ENCODE results near the gene SH3PXD2A. TPM values are rescaled to one million over a fixed set of nuclear protein-coding genes. Genes with fewer than 3 reads are reported as not detected.

Gene SH3PXD2A
- total RNA-seq, 4 donors from 2014 or later = 26.5 to 56.9 (median 33.3) TPM

DNA sequence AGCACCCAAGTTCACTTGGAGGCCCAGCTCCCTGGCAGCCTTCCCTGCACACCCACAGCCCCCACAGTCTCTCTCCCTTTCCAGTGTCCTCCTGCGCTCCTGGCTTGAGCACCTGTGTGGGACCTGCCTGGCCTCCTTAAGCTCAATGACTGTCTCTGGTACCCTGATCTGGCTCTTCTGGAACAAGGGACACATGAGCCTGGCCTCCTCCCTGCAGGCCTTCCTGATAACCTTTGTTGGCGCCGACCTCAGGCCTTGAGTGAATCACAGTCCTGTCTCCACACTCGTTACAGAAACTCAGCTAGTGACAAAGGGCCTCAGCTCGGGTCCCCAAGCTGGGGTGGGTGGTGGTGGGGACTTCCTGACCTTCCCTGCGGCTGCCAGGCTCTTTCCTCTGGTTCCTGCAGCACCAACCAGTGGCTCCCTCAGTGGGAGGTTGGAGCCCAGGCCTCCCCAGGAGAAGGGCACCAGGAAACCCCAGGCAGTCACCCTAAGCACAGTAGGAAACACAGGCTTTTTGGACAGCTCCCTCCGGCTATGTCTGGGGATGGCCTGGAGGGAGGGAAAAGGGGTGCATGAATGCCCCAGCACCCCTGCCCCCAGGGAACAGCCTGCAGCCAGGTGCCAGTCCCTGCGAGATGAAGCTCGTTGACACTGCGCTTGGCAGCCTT lies 147.3 kb downstream of the SH3PXD2A start:
- no peak for DNase-seq
- Histone ChIP-seq H3K36me3 (no peaks in the 10 kb centered on the region), H3K4me1 (peaks cover 0 to 4% (median 0%) of the 10 kb centered on the region in 4 donors), H3K27me3 (no peaks in the 10 kb centered on the region), H3K9me3 (no peaks in the 10 kb centered on the region), H3K4me3 (no peak overlapping the region), H3K27ac (no peak overlapping the region)
- 88% methylated on average over 10 of the region's 10 CpGs; no CpG with 5 or more reads in 1 of the 2 donors for WGBS, 2 donors (ENCODE audit: low coverage in 1 of 2)
- in situ Hi-C loops (cut with MboI; ENCODE audit: low pct_ligation_motif_present in 1 of 4, low pct_unique_long_range_greater_than_20kb in 1 of 4, low sequenced_read_pairs in 3 of 4) = no loop called here
- TF ChIP-seq EP300 (IDR thresholded peaks at IDR 0.05; ENCODE audit: low read depth) (no peak), POLR2A (IDR thresholded peaks at IDR 0.05) (no peak), POLR2AphosphoS5 (IDR thresholded peaks at IDR 0.05) (no peak)
- TF ChIP-seq, protein P1, sequence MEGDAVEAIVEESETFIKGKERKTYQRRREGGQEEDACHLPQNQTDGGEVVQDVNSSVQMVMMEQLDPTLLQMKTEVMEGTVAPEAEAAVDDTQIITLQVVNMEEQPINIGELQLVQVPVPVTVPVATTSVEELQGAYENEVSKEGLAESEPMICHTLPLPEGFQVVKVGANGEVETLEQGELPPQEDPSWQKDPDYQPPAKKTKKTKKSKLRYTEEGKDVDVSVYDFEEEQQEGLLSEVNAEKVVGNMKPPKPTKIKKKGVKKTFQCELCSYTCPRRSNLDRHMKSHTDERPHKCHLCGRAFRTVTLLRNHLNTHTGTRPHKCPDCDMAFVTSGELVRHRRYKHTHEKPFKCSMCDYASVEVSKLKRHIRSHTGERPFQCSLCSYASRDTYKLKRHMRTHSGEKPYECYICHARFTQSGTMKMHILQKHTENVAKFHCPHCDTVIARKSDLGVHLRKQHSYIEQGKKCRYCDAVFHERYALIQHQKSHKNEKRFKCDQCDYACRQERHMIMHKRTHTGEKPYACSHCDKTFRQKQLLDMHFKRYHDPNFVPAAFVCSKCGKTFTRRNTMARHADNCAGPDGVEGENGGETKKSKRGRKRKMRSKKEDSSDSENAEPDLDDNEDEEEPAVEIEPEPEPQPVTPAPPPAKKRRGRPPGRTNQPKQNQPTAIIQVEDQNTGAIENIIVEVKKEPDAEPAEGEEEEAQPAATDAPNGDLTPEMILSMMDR (IDR thresholded peaks at IDR 0.05) = no peak
- intact Hi-C loops (cut with DNase I; ENCODE audit: low total_unique reads) = no loop called here

DNA sequence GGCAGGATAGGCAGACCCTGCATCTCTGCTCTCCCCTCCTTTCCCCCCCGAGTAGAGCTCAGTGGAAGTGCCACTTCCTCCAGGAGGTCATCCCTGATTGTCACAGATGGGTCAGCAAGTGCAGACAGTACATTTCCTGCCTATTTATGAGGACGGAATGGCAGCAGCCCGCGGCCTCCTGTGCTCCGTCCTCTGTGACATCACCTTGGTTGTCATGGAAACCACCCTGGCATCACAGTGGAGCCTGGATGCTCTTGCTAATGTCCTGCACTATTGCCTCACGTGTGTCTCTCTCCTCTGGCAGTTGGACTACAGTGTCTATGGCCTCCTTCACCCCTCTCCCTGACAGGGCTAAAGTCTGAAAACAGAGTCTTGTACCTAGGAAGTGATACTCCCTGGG lies 148.6 kb downstream of the SH3PXD2A start:
- intact Hi-C loops (cut with DNase I; ENCODE audit: low total_unique reads) = no loop called here
- H3K9me3 ChIP-seq = no peaks in the 10 kb centered on the region
- TF ChIP-seq EP300 (IDR thresholded peaks at IDR 0.05; ENCODE audit: low read depth) = no peak
- 78 to 89% methylated on average over 6 of the region's 6 CpGs for WGBS, 2 donors (ENCODE audit: low coverage in 1 of 2)
- H3K27ac ChIP-seq = no peak overlapping the region
- no peaks in the 10 kb centered on the region for H3K36me3 ChIP-seq
- H3K4me1 ChIP-seq = no peaks in the 10 kb centered on the region
- no peaks in the 10 kb centered on the region for H3K27me3 ChIP-seq
- H3K4me3 ChIP-seq = no peak overlapping the region
- in situ Hi-C loops (cut with MboI; ENCODE audit: low pct_ligation_motif_present in 1 of 4, low pct_unique_long_range_greater_than_20kb in 1 of 4, low sequenced_read_pairs in 3 of 4) = no loop called here
- no peak for DNase-seq

DNA sequence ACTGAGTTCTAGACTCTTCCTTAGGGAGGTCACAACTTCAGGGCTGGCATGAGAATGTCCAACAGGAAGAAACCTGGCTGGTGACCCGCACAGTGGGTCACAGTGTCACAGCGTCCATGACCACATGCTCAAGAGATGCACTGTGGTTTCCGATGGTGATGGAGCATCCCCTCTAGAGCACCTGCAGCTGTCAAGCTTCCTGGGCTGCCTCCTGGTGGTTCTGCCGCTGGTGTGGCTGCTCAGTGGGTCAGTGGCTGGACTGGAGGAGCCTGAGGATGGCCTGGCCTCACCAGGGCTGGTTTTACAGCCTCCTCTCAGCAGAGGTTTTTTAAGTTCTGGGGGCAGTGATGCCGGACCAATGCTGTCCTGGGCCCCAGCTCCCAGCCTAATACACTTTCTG lies 149.3 kb downstream of the SH3PXD2A start:
- intact Hi-C loops (cut with DNase I; ENCODE audit: low total_unique reads) = no loop called here
- H3K4me1 ChIP-seq = no peaks in the 10 kb centered on the region
- TF ChIP-seq POLR2AphosphoS5 (IDR thresholded peaks at IDR 0.05) (no peak), EP300 (IDR thresholded peaks at IDR 0.05; ENCODE audit: low read depth) (no peak), POLR2A (IDR thresholded peaks at IDR 0.05) (no peak)
- TF ChIP-seq, protein P1 (IDR thresholded peaks at IDR 0.05) = no peak
- no peaks in the 10 kb centered on the region for H3K27me3 ChIP-seq
- in situ Hi-C loops (cut with MboI; ENCODE audit: low pct_ligation_motif_present in 1 of 4, low pct_unique_long_range_greater_than_20kb in 1 of 4, low sequenced_read_pairs in 3 of 4) = no loop called here
- no peak for DNase-seq
- WGBS, 2 donors (ENCODE audit: low coverage in 1 of 2) = 64 to 76% methylated on average over 2 to 5 of the region's 5 CpGs
- H3K36me3 ChIP-seq = no peaks in the 10 kb centered on the region
- H3K9me3 ChIP-seq = no peaks in the 10 kb centered on the region
- no peak overlapping the region for H3K27ac ChIP-seq
- no peak overlapping the region for H3K4me3 ChIP-seq

DNA sequence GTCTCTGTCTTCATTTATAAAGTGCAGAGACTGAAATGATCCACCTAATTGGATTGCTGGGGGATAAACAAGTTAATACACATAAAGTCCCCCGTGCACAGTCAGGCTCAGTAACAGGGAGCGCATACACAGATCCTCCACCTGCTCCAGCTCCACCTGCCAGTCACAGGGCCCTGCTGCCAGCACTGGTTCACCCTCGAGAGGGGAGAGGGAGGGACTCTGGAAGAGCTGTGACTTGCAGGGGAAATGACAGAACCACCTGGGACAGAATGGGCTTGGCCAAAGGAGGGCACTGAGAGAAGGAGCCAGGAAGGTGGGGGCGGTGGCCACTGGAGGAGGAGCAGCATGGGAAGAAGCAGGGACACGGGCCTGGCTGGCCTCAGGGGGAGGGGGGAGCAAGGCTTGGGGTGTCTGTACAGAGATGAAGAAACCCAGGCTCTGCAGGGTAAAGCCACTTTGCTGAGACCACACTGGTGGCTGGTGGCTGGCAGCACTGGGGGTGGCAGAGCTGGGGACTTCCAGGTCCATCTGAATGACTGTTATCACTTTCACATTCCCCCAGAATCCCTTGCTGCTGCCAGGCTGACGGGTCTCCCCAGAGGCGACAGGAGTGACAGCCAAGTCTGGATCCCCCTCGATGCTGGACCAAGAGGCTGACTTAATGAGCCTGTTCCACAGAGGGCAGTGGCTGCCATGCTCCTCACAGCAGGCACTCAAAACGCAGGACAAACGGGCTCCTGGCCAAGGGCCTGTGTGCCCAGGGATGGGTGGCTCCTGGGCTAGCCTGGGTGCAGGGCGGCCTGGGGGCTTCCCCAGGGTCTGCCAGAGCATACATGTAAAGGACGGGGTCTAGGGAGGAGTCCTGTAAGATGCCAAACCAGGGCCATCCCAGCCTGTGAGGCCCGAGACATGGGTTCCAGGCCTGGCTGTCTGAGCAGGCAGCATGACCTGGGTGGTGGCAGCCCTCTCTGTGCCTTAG lies 151.1 kb downstream of the SH3PXD2A start:
- intact Hi-C loops (cut with DNase I; ENCODE audit: low total_unique reads) (no loop called here), in situ Hi-C loops (cut with MboI; ENCODE audit: low pct_ligation_motif_present in 1 of 4, low pct_unique_long_range_greater_than_20kb in 1 of 4, low sequenced_read_pairs in 3 of 4) (no loop called here)
- Histone ChIP-seq H3K4me3 (no peak overlapping the region), H3K9me3 (no peaks in the 10 kb centered on the region), H3K27ac (no peak overlapping the region), H3K4me1 (no peaks in the 10 kb centered on the region), H3K27me3 (no peaks in the 10 kb centered on the region), H3K36me3 (no peaks in the 10 kb centered on the region)
- no peak for DNase-seq
- WGBS, 2 donors (ENCODE audit: low coverage in 1 of 2) = 81 to 100% methylated on average over 2 to 13 of the region's 13 CpGs
- TF ChIP-seq, protein P1 (IDR thresholded peaks at IDR 0.05) = no peak
- TF ChIP-seq POLR2A (IDR thresholded peaks at IDR 0.05) (no peak), EP300 (IDR thresholded peaks at IDR 0.05; ENCODE audit: low read depth) (no peak), POLR2AphosphoS5 (IDR thresholded peaks at IDR 0.05) (no peak)
